Measurements from ENCODE around the gene PITPNB.

PITPNB gene

DNA sequence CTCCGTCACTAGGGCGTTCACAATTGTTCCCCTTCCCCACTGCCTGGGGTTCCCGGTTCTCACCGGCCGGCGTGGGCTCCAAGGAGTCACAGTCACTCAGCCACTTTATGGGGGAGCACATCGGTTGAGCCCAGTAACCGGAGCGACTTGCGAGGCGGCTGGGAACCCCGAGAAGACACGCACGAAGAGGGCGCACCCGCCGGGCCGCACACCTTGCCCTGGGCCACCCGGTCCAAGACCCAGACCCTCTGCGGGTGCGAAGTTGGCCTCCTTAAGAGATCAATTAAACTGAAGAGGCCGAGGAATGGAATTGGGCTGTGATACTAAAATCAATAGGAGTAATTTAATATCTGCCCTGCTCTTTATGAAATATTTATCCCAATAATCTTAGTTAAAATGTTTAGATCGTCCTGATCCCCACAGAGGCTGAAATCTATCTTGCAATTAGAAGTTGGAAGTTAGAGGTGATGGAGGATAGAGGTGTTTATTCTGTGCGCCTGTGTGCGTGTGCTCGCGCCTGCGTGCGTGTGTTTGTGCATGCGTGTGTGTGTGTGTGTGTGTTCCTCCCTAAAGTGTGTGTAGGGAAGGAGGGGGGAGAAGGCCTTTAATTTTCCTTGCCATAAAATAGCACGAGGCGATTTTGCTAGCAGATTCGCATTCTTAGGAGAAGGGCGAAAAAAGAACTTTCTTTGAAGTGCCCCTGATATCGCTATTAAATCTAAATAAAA lies 116.5 kb downstream of the PITPNB start:
- Histone ChIP-seq H3K79me2 (ENCODE audit: control insufficient read depth, low read length) (no peaks in the 10 kb centered on the region), H4K20me1 (ENCODE audit: control insufficient read depth, insufficient read depth, low read depth, low read length) (no peaks in the 10 kb centered on the region), H3K4me3 (ENCODE audit: low read length) (no peak overlapping the region), H3K27ac (ENCODE audit: low read depth, low read length) (no peak overlapping the region), H3K4me2 (ENCODE audit: low read length) (no peak overlapping the region), H3K4me1 (ENCODE audit: control insufficient read depth, low read length) (no peaks in the 10 kb centered on the region), H3K27me3 (ENCODE audit: control insufficient read depth, low read length) (no peaks in the 10 kb centered on the region), H3K9me2 (replicated peaks; ENCODE audit: control insufficient read depth, low read length) (no peaks in the 10 kb centered on the region), H3K36me3 (ENCODE audit: control insufficient read depth, low read length) (no peaks in the 10 kb centered on the region), H3F3A (ENCODE audit: control insufficient read depth, insufficient read depth) (no peaks in the 10 kb centered on the region), H3K9me3 (ENCODE audit: control insufficient read depth, insufficient read depth, low read length) (no peaks in the 10 kb centered on the region)
- TF ChIP-seq, protein P1, sequence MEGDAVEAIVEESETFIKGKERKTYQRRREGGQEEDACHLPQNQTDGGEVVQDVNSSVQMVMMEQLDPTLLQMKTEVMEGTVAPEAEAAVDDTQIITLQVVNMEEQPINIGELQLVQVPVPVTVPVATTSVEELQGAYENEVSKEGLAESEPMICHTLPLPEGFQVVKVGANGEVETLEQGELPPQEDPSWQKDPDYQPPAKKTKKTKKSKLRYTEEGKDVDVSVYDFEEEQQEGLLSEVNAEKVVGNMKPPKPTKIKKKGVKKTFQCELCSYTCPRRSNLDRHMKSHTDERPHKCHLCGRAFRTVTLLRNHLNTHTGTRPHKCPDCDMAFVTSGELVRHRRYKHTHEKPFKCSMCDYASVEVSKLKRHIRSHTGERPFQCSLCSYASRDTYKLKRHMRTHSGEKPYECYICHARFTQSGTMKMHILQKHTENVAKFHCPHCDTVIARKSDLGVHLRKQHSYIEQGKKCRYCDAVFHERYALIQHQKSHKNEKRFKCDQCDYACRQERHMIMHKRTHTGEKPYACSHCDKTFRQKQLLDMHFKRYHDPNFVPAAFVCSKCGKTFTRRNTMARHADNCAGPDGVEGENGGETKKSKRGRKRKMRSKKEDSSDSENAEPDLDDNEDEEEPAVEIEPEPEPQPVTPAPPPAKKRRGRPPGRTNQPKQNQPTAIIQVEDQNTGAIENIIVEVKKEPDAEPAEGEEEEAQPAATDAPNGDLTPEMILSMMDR (IDR thresholded peaks at IDR 0.05; ENCODE audit: low read depth, low read length, poor library complexity, severe bottlenecking), result no peak
- no peak for TF ChIP-seq EZH2phosphoT487 (IDR thresholded peaks at IDR 0.05; ENCODE audit: borderline replicate concordance, low read length)
